Heart left ventricle (tissue), 16 donors: ENCODE results near the gene SZT2. TPM values are rescaled to one million over a fixed set of nuclear protein-coding genes. Genes with fewer than 3 reads are reported as not detected.
A peak's percentile ranks its signal among the peaks of the same experiment; 100 is the strongest.

ENCODE experiments used
- ATAC-seq, 4 donors: fragments of 200-7000 bp; cut with Tn5 transposase; one replicate each; pipeline ENCODE4 v1.9.1; 2020 to 2022; ENCODE audit warnings: moderate library complexity in 4 of 4, mild to moderate bottlenecking in 3 of 4, moderate number of reproducible peaks in 1 of 4
- DNase-seq, 5 donors: peaks; one replicate each; pipeline ENCODE4 v3.0.0-alpha.2; 2020
- H3K27ac ChIP-seq, 12 donors: fragments of 200-600 bp; sonication (generic) in 4 of 12; one replicate each; pipeline versions ENCODE4 v1.5.0 to v1.8.0; 2016 to 2022; ENCODE audit warnings: mild to moderate bottlenecking in 2 of 12
- H3K27me3 ChIP-seq, 9 donors: fragments of 200-600 bp; sonication (generic) in 2 of 9; one replicate each; pipeline versions ENCODE4 v1.5.1 to v1.8.0; 2016 to 2022; ENCODE audit warnings: mild to moderate bottlenecking in 3 of 9
- H3K36me3 ChIP-seq, 9 donors: fragments of 200-600 bp; sonication (generic) in 2 of 9; one replicate each; pipeline versions ENCODE4 v1.5.0 to v1.8.0; 2018 to 2022; ENCODE audit warnings: mild to moderate bottlenecking in 2 of 9
- H3K4me1 ChIP-seq, 12 donors: fragments of 200-600 bp; sonication (generic) in 4 of 12; one replicate each; pipeline versions ENCODE4 v1.5.0 to v1.8.0; 2016 to 2022; ENCODE audit warnings: mild to moderate bottlenecking in 3 of 12
- H3K4me3 ChIP-seq, 12 donors: fragments of 200-600 bp; sonication (generic) in 4 of 12; one replicate each; pipeline versions ENCODE4 v1.5.0 to v1.8.0; 2017 to 2022; ENCODE audit warnings: mild to moderate bottlenecking in 9 of 12, moderate library complexity in 4 of 12
- H3K9me3 ChIP-seq, 12 donors: fragments of 200-600 bp; sonication (generic) in 4 of 12; one replicate each; pipeline versions ENCODE4 v1.5.0 to v1.8.0; 2016 to 2022; ENCODE audit warnings: mild to moderate bottlenecking in 1 of 12
- POLR2A ChIP-seq, 2 donors: fragments of 450-650 bp; IDR thresholded peaks; one replicate each; pipeline ENCODE4 v1.6.1; 2017; ENCODE audit warnings: antibody characterized with exemption in 2 of 2, mild to moderate bottlenecking in 2 of 2, moderate library complexity in 2 of 2
- WGBS, 4 donors: extraction: QIAGEN DNeasy Blood & Tissue Kit in 2 of 4; methylation state at CpG; one replicate each; pipeline versions ENCODE4 v1.1.5 to v1.1.7; 2013 to 2018; 5-methylcytosine and 5-hydroxymethylcytosine counted together
- intact Hi-C, 10 donors: fragments of 100-400 bp; cut with DNase I; formaldehyde crosslinking; loops; one replicate each; pipeline versions ENCODE4 v1.11.1 to v1.14.2; 2022
- polyA plus RNA-seq, 2 donors: library from polyadenylated mRNA; stranded (reverse); fragments of 200-250 nt; gene quantifications; one replicate each; pipeline ENCODE4 v1.2.3, GENCODE V29; 2013
- total RNA-seq, 9 donors: library from RNA; depleted of rRNA in 2 of 9; stranded (reverse); fragments of >200 nt in 2 of 9; fragmentation: NEBNext Ultra II Directional in 3 of 9; extraction: Animal tissue kit (Norgen Biotek cat#: 25700) in 3 of 9; gene quantifications; one replicate each; pipeline versions ENCODE4 v1.1.0 to v1.2.4, GENCODE V29; 2016 to 2023
- TF ChIP-seq, protein P1 (sequence below), 12 donors: fragments of 200-600 bp; sonication (generic) in 4 of 12; IDR thresholded peaks; one replicate each; pipeline versions ENCODE4 v1.5.0 to v1.8.0; 2018 to 2022; ENCODE audit warnings: antibody characterized with exemption in 12 of 12, mild to moderate bottlenecking in 5 of 12
- donor health status: ischemic (EF 13 %, LVEDD 7.1; RV severe dilation, severe dysfunction).
- donor health status: healthy with polysubstance abuse.
- donor health status: DM: no; HTN: yes; CAD: no.
- donor health status: DM: no; HTN: no; CAD: no.
- donor health status: ischemic (EF 25% LVEDD 6.9; RV normal size, moderate dysfunction).
- donor health status: ischemic (EF 25% LVEDD 5.7; RV mildly dilated, moderate dysfunction).
- donor health status: healthy.
- donor health status: DM: yes; HTN: yes; CAD: no.
- donor health status: ischemic (EF 35%, LVEDD 5.7; RV mildly dilated, moderate dysfunction).
- donor health status: nonischemic (EF 11% LVEDD 7.7; RV severe dilation, severe dysfunction).
- donor health status: DM: yes; HTN: yes; CAD: no.
- donor health status: PGD.
- donor health status: ischemic (EF 29% LVEDD 5.4; RV normal size, mild dysfunction).
- donor health status: nonischemic (EF 23%, LVEDD 6.1; RV moderate dilation, normal function).

Gene SZT2
- total and polyA plus RNA-seq, 11 donors = 13.1 to 39.7 (median 24.4) TPM

DNA sequence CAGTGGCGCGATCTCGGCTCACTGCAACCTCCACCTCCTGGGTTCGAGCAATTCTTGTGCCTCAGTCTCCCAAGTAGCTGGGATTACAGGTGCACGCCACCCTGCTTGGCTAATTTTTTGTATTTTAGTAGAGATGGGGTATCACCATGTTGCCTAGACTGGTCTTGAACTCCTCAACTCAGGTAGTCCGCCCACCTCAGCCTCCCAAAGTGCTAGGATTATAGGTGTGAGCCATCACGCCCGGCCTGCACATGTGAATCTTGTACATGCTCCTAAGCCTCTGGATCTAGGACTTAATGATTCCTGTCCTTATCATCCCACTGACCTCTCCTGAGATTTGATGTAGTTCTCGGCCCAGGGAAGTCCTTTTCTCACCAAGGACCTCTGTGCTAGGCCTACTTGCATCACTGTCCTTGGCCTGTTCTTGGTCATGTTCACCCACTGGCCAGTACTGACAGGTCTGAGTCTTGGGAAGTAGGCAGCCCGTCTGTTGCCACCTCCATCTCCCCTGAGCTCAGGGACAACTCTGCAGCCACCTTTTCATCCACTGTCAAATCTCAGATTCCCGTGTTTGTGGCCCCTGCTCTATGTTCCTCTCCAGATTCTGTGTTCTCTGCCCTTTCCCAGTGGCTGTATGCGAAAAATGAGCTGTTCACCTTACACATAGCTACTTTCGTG is 54.6 kb downstream of the SZT2 start:
- 91 to 93% (median 92%) methylated on average over 13 of the region's 13 CpGs for WGBS, 4 donors
- ATAC-seq (no peak), DNase-seq (peak in 1 of 5 donors; percentile 11)
- peaks cover 0 to 100% (median 96%) of the 10 kb centered on the region in 9 donors for H3K36me3 ChIP-seq
- no peaks in the 10 kb centered on the region for H3K9me3 ChIP-seq
- no peak overlapping the region for H3K4me3 ChIP-seq
- TF ChIP-seq, protein P1, sequence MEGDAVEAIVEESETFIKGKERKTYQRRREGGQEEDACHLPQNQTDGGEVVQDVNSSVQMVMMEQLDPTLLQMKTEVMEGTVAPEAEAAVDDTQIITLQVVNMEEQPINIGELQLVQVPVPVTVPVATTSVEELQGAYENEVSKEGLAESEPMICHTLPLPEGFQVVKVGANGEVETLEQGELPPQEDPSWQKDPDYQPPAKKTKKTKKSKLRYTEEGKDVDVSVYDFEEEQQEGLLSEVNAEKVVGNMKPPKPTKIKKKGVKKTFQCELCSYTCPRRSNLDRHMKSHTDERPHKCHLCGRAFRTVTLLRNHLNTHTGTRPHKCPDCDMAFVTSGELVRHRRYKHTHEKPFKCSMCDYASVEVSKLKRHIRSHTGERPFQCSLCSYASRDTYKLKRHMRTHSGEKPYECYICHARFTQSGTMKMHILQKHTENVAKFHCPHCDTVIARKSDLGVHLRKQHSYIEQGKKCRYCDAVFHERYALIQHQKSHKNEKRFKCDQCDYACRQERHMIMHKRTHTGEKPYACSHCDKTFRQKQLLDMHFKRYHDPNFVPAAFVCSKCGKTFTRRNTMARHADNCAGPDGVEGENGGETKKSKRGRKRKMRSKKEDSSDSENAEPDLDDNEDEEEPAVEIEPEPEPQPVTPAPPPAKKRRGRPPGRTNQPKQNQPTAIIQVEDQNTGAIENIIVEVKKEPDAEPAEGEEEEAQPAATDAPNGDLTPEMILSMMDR (IDR thresholded peaks at IDR 0.05) = no peak
- TF ChIP-seq POLR2A (IDR thresholded peaks at IDR 0.05) = no peak
- H3K27me3 ChIP-seq = no peaks in the 10 kb centered on the region
- H3K4me1 ChIP-seq = peaks cover 0 to 18% (median 0%) of the 10 kb centered on the region in 12 donors
- no peak overlapping the region for H3K27ac ChIP-seq
- intact Hi-C loops = no loop called here

DNA sequence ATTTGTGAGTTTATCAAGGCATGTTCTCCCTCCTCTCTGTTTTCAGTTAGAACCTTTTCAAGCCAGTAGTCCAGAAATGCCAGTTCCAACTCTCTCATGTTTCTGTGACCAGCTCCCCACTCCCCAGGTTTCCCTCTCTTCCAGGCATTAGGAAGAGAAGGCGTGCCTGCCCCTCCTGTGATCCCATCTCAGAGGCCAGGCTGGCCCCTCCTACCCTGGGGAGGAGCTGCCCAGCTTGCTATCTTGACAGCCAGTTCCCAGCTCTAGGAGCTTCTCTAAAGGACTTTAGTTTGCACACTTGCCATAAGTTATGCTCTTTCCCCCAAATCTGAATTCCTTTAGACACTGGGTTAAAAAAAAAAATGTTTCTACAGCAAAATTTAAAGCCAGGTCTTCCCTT is 55.1 kb downstream of the SZT2 start:
- TF ChIP-seq, protein P1 (IDR thresholded peaks at IDR 0.05) = no peak
- TF ChIP-seq POLR2A (IDR thresholded peaks at IDR 0.05) = no peak
- H3K27ac ChIP-seq = no peak overlapping the region
- DNase-seq (peak in 1 of 5 donors; percentile 14), ATAC-seq (peak in 2 of 4 donors; percentile 26 to 42)
- 48 to 63% (median 55%) methylated on average over 1 of the region's 1 CpG for WGBS, 4 donors
- H3K9me3 ChIP-seq = no peaks in the 10 kb centered on the region
- no peak overlapping the region for H3K4me3 ChIP-seq
- H3K36me3 ChIP-seq = peaks cover 0 to 100% (median 97%) of the 10 kb centered on the region in 9 donors
- H3K4me1 ChIP-seq = peaks cover 0 to 18% (median 0%) of the 10 kb centered on the region in 12 donors
- intact Hi-C loops = loop anchor here in 1 of 10 donors (5.0 kb wide), 1 partner anchor 593 kb away; no protein-coding TSS in a partner anchor
- H3K27me3 ChIP-seq = no peaks in the 10 kb centered on the region

DNA sequence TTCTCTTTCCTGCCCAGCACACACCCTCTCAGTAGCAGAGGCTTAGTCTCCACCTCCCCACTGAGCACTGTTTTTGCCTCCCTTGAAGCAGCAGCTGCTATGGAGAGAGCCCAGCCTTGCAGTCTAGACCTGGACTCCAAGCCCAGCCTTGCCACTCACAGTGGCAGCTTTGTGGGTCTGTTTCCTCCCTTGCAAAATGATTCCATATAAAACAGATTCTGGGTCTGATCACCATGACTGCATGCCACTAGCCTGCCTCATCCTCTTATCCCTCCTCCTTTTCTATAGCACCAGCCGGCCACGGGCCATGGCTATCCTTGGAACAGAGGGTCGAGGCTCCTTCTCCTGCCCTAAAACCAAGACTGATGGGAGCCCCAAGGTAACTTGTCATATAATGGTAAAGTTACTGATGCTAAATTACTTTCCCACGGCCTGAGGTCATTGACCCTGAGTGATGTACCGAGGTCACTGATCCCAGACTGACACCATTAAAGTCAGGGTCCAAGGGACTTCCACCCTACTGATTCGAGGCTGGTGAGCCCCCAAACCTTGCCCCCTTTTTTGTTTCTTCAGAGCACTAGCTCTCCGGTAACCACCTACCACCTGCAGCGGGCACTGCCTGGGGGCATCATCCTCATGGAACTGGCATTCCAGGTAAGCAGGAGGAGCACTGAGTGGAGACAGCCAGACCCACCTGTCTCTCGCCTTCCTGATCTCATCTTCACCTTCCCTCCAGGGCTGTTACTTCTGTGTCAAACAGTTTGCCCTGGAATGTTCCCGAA is 56.1 kb downstream of the SZT2 start:
- intact Hi-C loops = loop anchor here in 1 of 10 donors (5.0 kb wide), 1 partner anchor 593 kb away; no protein-coding TSS in a partner anchor
- 94 to 98% (median 94%) methylated on average over 10 of the region's 10 CpGs for whole genome bisulfite sequencing, 4 donors

More for the DNA sequence above, 56.1 kb downstream of the SZT2 start:
- Histone ChIP-seq H3K4me3 (no peak overlapping the region), H3K27me3 (no peaks in the 10 kb centered on the region), H3K9me3 (no peaks in the 10 kb centered on the region), H3K27ac (no peak overlapping the region), H3K36me3 (peaks cover 0 to 100% (median 97%) of the 10 kb centered on the region in 9 donors), H3K4me1 (peaks cover 0 to 18% (median 0%) of the 10 kb centered on the region in 12 donors)
- DNase-seq = peak in 2 of 5 donors; percentile 9 to 58
- no peak for TF ChIP-seq POLR2A (IDR thresholded peaks at IDR 0.05)
- TF ChIP-seq, protein P1 (IDR thresholded peaks at IDR 0.05) = no peak
- ATAC-seq = no peak
